SH-SY5Y (cell line): ENCODE measurements around the gene DNASE2B.

ENCODE experiments used
- GATA2 ChIP-seq: IDR thresholded peaks from 2 replicates; pipeline ENCODE4 v1.6.1; 2011; ENCODE audit warnings: mild to moderate bottlenecking, low read depth, low read length
- GATA3 ChIP-seq: IDR thresholded peaks from 2 replicates; pipeline ENCODE4 v1.6.1; 2011; ENCODE audit warnings: low read depth, mild to moderate bottlenecking, low read length, moderate library complexity

DNA sequence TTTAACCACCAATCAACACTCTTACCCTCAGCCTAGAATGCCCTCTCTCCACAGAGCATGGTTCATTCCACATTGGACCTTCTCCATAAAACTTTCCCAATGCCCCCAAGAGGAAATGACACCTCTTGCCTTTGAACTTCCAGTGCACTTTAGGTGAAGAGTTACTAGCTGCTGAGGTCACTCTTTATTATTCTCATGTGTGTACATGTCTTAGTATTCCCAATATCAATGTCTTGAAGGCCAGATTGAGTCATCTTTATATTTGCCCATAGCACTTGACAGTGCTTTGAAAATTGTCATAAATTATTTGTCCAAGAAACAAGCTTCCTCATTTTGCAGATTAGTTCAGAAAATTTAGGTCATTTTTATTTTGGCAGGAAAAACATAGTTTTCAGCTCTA lies 8.1 kb upstream of the DNASE2B start:
- TF ChIP-seq GATA2 (no peak), GATA3 (no peak)
